MCF 10A (cell line): ENCODE data around the gene SLIT3. TPM values are rescaled to one million over a fixed set of nuclear protein-coding genes. Genes with fewer than 3 reads are reported as not detected.

Source experiments
- BruUV-seq: library from RNA; stranded (reverse); fragments of 400-500 nt; replicated peaks from 2 replicates; lab custom pipeline; 2021; lab: Mats Ljungman, UMichigan
- CTCF ChIA-PET: fragments of 300-600 bp; sonication (Branson Sonifier 250); formaldehyde crosslinking; extraction: SDS; loops from one replicate; lab custom pipeline; 2021; ENCODE audit warnings: antibody characterized with exemption, inconsistent platforms; lab: Yijun Ruan, JAX
- POLR2A ChIA-PET: fragments of 300-600, 350-650 bp; sonication (Branson Sonifier 250); formaldehyde crosslinking; extraction: SDS; loops from one replicate; lab custom pipeline; 2020; ENCODE audit warnings: antibody characterized with exemption, inconsistent platforms; lab: Yijun Ruan, JAX
- DNase-seq: peaks from one replicate; pipeline ENCODE4 v3.0.0-alpha.2; 2018; ENCODE audit not compliant: unreplicated experiment
- H3K27ac Mint-ChIP-seq: one replicate; pipeline ENCODE4 v1.8.0; 2022; ENCODE audit warnings: mild to moderate bottlenecking, low read depth, mixed read lengths; ENCODE audit not compliant: unreplicated experiment
- H3K27me3 Mint-ChIP-seq: one replicate; pipeline ENCODE4 v1.8.0; 2022; ENCODE audit warnings: mixed read lengths; ENCODE audit not compliant: insufficient read depth, unreplicated experiment
- H3K36me3 Mint-ChIP-seq: one replicate; pipeline ENCODE4 v1.8.0; 2022; ENCODE audit warnings: mild to moderate bottlenecking, moderate library complexity, mixed read lengths; ENCODE audit not compliant: insufficient read depth, unreplicated experiment
- H3K4me1 Mint-ChIP-seq: one replicate; pipeline ENCODE4 v1.8.0; 2022; ENCODE audit warnings: mixed read lengths; ENCODE audit not compliant: insufficient read depth, unreplicated experiment
- H3K4me3 Mint-ChIP-seq: one replicate; pipeline ENCODE4 v1.8.0; 2022; ENCODE audit warnings: mild to moderate bottlenecking, moderate library complexity, mixed read lengths; ENCODE audit not compliant: unreplicated experiment
- H3K9me3 Mint-ChIP-seq: one replicate; pipeline ENCODE4 v1.8.0; 2022; ENCODE audit warnings: mixed read lengths; ENCODE audit not compliant: unreplicated experiment
- intact Hi-C: fragments of 100-400 bp; cut with micrococcal nuclease; formaldehyde crosslinking; loops from 2 replicates; pipeline ENCODE4 v1.14.1; 2022
- total RNA-seq: library from RNA; stranded (reverse); gene quantifications from 2 replicates; pipeline ENCODE4 v1.2.3, GENCODE V29; 2022
- TF ChIP-seq, protein P1 (sequence below): fragments of 200-600 bp; IDR thresholded peaks from one replicate; pipeline ENCODE4 v1.8.0; 2022; ENCODE audit warnings: antibody characterized with exemption, mild to moderate bottlenecking; ENCODE audit not compliant: unreplicated experiment

SLIT3 gene
- total RNA-seq, 1 experiment from 2014 or later: 0.89 TPM

DNA sequence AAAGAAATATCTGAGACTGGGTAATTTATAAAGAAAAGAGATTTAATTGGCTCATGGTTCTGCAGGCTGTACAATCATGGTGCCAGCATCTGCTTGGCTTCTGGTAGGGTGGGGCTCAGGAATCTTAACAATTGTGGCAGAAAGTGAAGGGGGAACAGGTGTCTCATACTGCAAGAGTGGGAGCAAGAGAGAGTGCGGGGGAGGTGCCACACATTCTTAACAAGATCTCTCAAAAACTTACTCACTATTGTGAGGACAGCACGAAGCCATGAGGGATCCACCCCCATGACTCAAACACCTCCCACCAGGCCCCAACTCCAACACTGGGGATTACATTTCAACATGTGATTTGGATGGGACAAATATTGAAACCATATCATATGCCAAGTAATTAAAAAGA is 651.6 kb downstream of the SLIT3 start:
- CTCF ChIA-PET: interaction anchor here (0.9 kb wide), 1 partner anchor 30 kb away, joined by 3 read pairs; no protein-coding TSS in a partner anchor
- Mint-ChIP-seq H3K27ac (peak overlapping the region; percentile 89), H3K4me1 (peaks cover 58% of the 10 kb centered on the region), H3K36me3 (no peaks in the 10 kb centered on the region), H3K4me3 (no peak overlapping the region), H3K27me3 (no peaks in the 10 kb centered on the region), H3K9me3 (no peaks in the 10 kb centered on the region)
- intact Hi-C loops: no loop called here
- POLR2A ChIA-PET: interaction anchor here (4.6 kb wide), 1 partner anchor 8 kb away, joined by 119 read pairs; no protein-coding TSS in a partner anchor
- DNase-seq: peak; percentile 55
- TF ChIP-seq, protein P1, sequence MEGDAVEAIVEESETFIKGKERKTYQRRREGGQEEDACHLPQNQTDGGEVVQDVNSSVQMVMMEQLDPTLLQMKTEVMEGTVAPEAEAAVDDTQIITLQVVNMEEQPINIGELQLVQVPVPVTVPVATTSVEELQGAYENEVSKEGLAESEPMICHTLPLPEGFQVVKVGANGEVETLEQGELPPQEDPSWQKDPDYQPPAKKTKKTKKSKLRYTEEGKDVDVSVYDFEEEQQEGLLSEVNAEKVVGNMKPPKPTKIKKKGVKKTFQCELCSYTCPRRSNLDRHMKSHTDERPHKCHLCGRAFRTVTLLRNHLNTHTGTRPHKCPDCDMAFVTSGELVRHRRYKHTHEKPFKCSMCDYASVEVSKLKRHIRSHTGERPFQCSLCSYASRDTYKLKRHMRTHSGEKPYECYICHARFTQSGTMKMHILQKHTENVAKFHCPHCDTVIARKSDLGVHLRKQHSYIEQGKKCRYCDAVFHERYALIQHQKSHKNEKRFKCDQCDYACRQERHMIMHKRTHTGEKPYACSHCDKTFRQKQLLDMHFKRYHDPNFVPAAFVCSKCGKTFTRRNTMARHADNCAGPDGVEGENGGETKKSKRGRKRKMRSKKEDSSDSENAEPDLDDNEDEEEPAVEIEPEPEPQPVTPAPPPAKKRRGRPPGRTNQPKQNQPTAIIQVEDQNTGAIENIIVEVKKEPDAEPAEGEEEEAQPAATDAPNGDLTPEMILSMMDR: no peak
- no TSS peak for BruUV-seq

DNA sequence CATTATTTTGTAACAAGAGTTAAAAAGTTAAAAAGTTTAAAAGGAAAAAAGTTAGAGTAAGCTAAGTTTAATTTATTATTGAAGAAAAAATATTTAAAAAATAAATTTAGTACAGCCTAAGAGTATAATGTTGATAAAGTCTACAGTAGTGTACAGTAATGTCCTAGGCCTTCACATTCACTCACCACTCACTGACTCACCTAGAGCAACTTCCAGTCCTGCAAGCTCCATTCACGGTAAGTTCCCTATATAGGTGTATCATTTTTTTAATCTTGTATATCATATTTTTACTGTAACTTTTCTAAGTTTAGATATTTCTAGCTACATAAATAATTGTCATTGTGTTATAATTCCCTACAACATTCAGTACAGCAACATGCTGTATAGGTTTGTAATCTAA is 652.4 kb downstream of the SLIT3 start:
- TF ChIP-seq, protein P1: no peak
- H3K27ac Mint-ChIP-seq: peak overlapping the region; percentile 93
- peaks cover 52% of the 10 kb centered on the region for H3K4me1 Mint-ChIP-seq
- H3K4me3 Mint-ChIP-seq: no peak overlapping the region
- ChIA-PET POLR2A (interaction anchor here (0.7 to 4.6 kb wide), 5 partner anchors 8 to 162 kb away, joined by 4 to 119 read pairs (median 16); partner anchors contain the start of genes PANK3 and RARS1), CTCF (interaction anchor here (0.8 to 2.7 kb wide), 5 partner anchors 8 to 73 kb away, joined by 3 to 14 read pairs (median 5); no protein-coding TSS in a partner anchor)
- no peaks in the 10 kb centered on the region for H3K27me3 Mint-ChIP-seq
- no peaks in the 10 kb centered on the region for H3K9me3 Mint-ChIP-seq
- no TSS peak for BruUV-seq
- DNase-seq: no peak
- intact Hi-C loops: no loop called here
- no peaks in the 10 kb centered on the region for H3K36me3 Mint-ChIP-seq

DNA sequence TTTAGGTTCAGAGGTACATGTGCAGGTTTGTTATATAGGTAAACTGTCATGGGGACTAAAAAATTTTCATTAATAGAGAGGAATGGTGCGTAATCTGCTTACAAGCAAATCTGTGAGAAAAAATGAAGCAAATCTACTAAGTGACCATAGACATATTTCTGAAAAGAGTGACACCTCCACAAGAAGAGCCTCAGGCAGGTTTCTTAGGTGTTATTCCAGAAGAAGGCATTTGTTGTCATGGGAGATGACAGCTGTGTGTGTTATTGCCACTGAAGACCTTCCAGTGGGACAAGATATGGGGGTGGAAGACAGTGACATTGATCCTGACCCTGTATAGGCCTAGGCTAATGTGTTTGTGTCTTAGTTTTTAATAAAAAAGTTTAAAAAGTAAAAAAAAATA is 652.9 kb downstream of the SLIT3 start:
- no peaks in the 10 kb centered on the region for H3K36me3 Mint-ChIP-seq
- peaks cover 52% of the 10 kb centered on the region for H3K4me1 Mint-ChIP-seq
- POLR2A ChIA-PET: interaction anchor here (0.6 to 4.6 kb wide), 7 partner anchors 9 to 906 kb away, joined by 3 to 119 read pairs (median 16); partner anchors contain the start of genes PANK3 and RARS1
- CTCF ChIA-PET: interaction anchor here (0.8 to 2.7 kb wide), 7 partner anchors 9 to 161 kb away, joined by 3 to 14 read pairs (median 5); no protein-coding TSS in a partner anchor
- intact Hi-C loops: no loop called here
- no TSS peak for BruUV-seq
- DNase-seq: no peak
- TF ChIP-seq, protein P1: no peak
- no peaks in the 10 kb centered on the region for H3K9me3 Mint-ChIP-seq
- H3K4me3 Mint-ChIP-seq: no peak overlapping the region
- peak overlapping the region; percentile 93 for H3K27ac Mint-ChIP-seq
- no peaks in the 10 kb centered on the region for H3K27me3 Mint-ChIP-seq

DNA sequence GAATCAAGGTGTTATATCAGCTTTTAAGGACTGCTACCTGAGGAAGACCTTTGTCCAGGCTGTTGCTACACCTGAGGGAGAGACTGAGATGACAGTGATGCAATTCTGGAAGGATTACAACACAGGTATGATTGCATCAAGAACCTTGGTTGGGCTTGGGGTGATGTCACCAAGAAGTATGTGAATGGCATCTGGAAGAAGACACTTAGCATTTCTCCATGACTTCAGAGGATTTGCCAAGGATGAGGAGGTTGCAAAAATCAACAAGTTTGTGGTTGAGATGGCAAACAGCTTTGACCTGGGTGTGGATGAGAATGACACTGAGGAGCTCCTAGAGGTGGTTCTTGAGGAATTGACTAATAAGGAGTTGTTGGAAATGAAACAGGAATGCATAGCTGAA is 653.9 kb downstream of the SLIT3 start:
- H3K27ac Mint-ChIP-seq: peak overlapping the region; percentile 93
- intact Hi-C loops: loop anchor here (1.0 kb wide), 1 partner anchor 68 kb away; the partner anchor contains the start of gene PANK3
- DNase-seq: peak; percentile 99
- no TSS peak for BruUV-seq
- no peaks in the 10 kb centered on the region for H3K9me3 Mint-ChIP-seq
- H3K4me1 Mint-ChIP-seq: peaks cover 44% of the 10 kb centered on the region
- TF ChIP-seq, protein P1: no peak
- ChIA-PET POLR2A (interaction anchor here (0.6 to 4.6 kb wide), 29 partner anchors 10 to 833 kb away, joined by 3 to 119 read pairs (median 4); partner anchors contain the start of genes PANK3 and RARS1), CTCF (interaction anchor here (0.6 to 2.7 kb wide), 7 partner anchors 10 to 355 kb away, joined by 3 to 14 read pairs (median 5); no protein-coding TSS in a partner anchor)
- no peaks in the 10 kb centered on the region for H3K27me3 Mint-ChIP-seq
- peak overlapping the region; percentile 25 for H3K4me3 Mint-ChIP-seq
- H3K36me3 Mint-ChIP-seq: no peaks in the 10 kb centered on the region
